ENCODE results near the gene C11orf54.
"Not testable (repeated sequence)": the region's sequence is repeated elsewhere in the genome, so short reads cannot be mapped to it uniquely, and the experiment has no call there.

C11orf54 gene

GRCh38 chr11:93772123-93772522 is 30.7 kb downstream of the C11orf54 start:
- DNase-seq, result no peak

DNA sequence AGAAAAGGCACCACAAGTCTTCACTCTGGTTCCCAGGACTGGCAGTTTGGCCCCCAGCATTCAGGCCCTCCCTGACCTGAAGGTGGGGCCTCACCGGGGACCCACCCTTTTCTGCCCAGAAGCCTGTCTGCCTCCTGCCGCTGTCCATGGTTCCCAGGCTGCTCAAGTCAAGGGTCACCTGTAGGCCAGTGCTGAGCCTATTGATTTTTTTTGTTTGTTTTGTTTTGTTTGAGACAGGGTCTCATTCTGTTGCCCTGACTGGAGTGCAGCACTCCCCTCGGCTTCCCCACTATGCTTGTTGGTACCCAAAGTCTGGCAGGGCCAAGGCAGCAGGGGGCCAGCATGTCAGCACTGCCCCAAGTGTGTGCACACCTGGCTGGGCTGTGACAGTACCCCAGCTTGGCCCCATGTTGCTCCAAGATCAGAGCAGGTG is 31.6 kb downstream of the C11orf54 start:
- no peak for DNase-seq

DNA sequence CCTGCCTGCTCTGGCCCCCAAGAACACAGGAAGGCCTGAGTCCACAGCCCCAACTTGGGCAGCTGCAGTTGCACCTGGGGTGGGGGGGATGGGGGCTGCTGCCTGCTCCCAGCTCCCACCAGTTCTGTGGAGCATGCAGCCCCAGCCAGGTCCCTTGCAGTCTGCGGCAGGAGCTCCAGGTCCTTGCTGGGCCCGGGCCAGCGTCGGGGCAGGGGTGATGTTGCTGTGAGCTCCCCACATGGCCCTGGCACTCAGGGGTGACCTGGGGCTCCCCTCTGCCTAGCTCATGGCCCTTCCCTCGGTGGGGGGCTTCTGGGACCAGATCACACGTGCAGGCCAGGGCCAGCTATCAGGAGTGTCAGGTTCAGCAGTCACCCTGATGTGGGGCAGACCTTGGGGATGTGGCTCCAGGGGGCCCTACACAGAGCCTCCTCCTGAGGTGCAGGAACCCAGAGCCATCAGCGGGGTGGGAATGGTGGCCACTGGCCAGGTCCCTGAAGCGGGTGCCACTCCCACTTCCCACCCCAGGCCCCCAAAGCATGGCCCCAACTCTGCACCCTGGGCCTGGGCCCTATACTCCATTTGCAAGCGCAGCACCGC is 32.2 kb downstream of the C11orf54 start:
- no peak for DNase-seq

DNA sequence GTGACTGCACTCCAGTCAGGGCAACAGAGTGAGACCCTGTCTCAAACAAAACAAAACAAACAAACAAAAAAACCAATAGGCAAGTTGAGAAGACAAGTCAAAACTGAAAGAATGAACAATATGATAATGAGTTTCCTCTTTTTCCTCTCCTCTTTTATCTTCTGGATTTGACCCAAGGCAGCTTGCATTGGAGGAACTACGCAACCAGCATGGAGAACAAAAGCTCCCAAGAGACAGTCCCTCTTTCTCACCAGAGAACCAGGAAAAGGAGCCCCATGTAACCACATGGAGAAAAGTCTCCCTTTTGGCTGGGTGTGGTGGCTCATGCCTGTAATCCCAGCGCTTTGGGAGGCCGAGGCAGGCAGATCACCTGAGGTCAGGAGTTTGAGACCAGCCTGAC is 33.1 kb downstream of the C11orf54 start:
- DNase-seq, result not testable (repeated sequence)

GRCh38 chr11:93775289-93775688 is 33.8 kb downstream of the C11orf54 start:
- no peak for DNase-seq

DNA sequence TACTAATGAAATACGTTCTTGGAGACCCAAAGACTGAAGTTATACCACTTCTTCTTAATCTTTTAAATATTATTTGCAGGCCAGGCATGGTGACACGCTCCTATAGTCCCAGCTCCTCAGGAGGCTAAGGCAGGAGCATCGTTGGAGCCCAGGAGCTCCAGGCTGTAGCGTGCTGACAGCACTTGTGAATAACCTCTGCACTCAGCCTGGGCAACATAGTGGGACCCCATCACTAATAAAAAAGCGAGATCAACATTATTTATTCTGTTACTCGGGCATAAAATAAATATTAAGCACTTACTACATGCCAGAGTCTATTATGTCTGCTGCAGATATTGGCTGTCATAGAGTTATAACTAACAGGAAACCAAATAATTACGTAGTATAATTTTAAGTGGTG is 41.9 kb downstream of the C11orf54 start:
- no peak for DNase-seq

GRCh38 chr11:93783765-93784144 is 42.3 kb downstream of the C11orf54 start:
- DNase-seq, result no peak

GRCh38 chr11:93784145-93784934 is 42.9 kb downstream of the C11orf54 start, which contains the start of gene MED17:
MED17 (plus strand) TSS chr11:93784282; CDS start chr11:93784514, 232 bp downstream.
- peak; percentile 72 for DNase-seq

DNA sequence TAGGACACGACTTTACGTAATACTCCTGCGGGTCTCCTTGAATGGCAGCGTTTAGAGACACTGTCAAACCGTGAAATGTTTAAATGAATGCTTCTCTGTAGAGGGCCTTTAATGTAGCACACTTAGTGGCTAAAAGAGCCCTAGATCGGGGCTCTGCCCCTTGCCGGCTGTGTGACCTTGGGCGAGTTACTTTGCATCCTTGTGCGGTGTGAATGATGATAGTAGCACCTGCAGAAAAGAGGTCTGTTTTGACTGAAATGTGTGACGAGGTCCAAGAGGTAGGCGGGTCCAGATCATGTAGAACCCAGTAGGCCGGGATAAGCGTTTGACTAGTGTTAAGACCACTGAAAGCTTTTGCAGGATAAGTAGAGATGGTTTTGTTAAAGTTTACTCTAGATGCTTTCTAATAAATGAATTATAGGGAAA is 43.5 kb downstream of the C11orf54 start:
- DNase-seq, result peak; percentile 8

- no peak for DNase-seq
These were observed 50.0 kb downstream of the C11orf54 start for GRCh38 chr11:93791493-93791892.

- no peak for DNase-seq
These were observed 55.2 kb downstream of the C11orf54 start for GRCh38 chr11:93796441-93797231.

GRCh38 chr11:93801366-93801765 is 59.9 kb downstream of the C11orf54 start:
- DNase-seq, result no peak

GRCh38 chr11:93804879-93805278 is 63.4 kb downstream of the C11orf54 start:
- DNase-seq, result no peak

DNA sequence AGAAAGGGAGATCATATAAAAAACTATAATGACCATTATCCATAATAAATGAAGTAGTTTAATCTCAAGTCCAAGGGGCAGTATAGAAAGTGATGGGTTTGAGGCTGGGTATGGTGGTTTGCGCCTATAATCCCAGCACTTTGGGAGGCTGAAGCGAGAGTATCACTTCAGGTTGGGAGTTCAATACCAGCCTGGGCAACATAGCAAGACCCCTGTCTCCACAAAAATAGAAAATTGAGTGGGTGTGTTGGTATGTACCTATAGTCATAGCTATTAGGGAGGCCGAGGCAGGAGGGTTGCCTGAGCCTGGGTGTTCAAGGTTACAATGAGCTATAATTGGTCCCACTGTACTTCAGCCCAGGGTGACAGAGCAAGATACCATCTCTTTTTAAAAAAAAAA is 66.5 kb downstream of the C11orf54 start:
- no peak for DNase-seq

- DNase-seq, result no peak
These were observed 72.5 kb downstream of the C11orf54 start for GRCh38 chr11:93813974-93814373.

Data from NCI-H1417 treated with DMSO at 0.1 percent for 48 hours (cell line).